ENCODE data around the gene DIPK1A.

The DIPK1A gene

GRCh38 chr1:92961131-92961895, at the start of gene DIPK1A:
DIPK1A (minus strand) TSS chr1:92961462; CDS start chr1:92961429, 33 bp downstream.
- Histone ChIP-seq H2AFZ (ENCODE audit: low read length) (0 out of 2 replicates have a peak within 1 kb of the TSS, but pooled peaks have one; percentile 20), H3K27me3 (replicated peaks; ENCODE audit: insufficient read depth, low read length) (no peaks in the 10 kb centered on the region), H3K4me1 (ENCODE audit: low read length) (peaks cover 28% of the 10 kb centered on the region)

DNA sequence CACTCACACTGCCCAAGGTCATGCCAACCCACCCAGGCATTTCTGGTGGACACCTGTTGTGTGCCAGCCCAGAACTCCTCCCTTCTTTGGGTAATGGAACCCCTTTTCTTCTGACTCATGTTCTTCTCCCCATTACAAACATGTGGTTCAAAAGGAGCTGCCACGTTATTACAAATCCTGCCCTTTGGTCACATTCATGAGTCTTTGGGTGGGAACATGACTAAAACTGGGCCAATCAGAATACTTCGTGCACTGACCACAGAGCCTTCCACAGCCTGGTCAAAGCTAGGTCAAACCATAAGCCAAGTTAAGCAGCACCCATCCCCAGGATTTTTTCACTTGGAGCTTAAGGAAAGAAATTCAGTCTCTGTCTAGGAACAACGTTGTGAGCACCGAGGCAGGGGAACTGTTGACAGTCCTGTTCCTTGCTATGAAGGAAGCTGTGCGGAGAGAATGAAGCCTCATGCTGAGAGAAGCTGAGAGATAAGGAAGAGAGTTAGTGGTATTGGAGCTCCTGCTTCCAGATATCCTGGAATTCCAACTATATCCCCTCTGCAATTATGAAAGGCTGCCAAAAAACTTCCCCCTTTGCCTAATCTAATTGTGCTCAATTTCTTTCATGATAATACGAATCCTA, 46.8 kb upstream of the DIPK1A start:
- Histone ChIP-seq H2AFZ (ENCODE audit: low read length) (no peak overlapping the region), H3K9me3 (replicated peaks; ENCODE audit: insufficient read depth, low read length) (no peaks in the 10 kb centered on the region), H3K4me1 (ENCODE audit: low read length) (peaks cover 9% of the 10 kb centered on the region), H3K36me3 (replicated peaks; ENCODE audit: insufficient read depth, low read length) (no peaks in the 10 kb centered on the region), H3F3A (ENCODE audit: insufficient read depth, low read length) (peaks cover 9% of the 10 kb centered on the region; the same call in 1 of the 2 replicates), H4K20me1 (ENCODE audit: insufficient read depth, low read length) (no peaks in the 10 kb centered on the region), H3K79me2 (ENCODE audit: low read length) (no peaks in the 10 kb centered on the region), H3K9ac (ENCODE audit: low read length) (no peak overlapping the region), H3K4me3 (ENCODE audit: low read length) (no peak overlapping the region), H3K27me3 (replicated peaks; ENCODE audit: insufficient read depth, low read length) (no peaks in the 10 kb centered on the region), H3K4me2 (ENCODE audit: low read depth, low read length) (no peak overlapping the region), H3K27ac (ENCODE audit: low read length) (no peak overlapping the region), H3K9me2 (replicated peaks; ENCODE audit: insufficient read depth, low read length) (no peaks in the 10 kb centered on the region)
- DNase-seq: no peak
- TF ChIP-seq, protein P1, sequence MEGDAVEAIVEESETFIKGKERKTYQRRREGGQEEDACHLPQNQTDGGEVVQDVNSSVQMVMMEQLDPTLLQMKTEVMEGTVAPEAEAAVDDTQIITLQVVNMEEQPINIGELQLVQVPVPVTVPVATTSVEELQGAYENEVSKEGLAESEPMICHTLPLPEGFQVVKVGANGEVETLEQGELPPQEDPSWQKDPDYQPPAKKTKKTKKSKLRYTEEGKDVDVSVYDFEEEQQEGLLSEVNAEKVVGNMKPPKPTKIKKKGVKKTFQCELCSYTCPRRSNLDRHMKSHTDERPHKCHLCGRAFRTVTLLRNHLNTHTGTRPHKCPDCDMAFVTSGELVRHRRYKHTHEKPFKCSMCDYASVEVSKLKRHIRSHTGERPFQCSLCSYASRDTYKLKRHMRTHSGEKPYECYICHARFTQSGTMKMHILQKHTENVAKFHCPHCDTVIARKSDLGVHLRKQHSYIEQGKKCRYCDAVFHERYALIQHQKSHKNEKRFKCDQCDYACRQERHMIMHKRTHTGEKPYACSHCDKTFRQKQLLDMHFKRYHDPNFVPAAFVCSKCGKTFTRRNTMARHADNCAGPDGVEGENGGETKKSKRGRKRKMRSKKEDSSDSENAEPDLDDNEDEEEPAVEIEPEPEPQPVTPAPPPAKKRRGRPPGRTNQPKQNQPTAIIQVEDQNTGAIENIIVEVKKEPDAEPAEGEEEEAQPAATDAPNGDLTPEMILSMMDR (IDR thresholded peaks at IDR 0.05; ENCODE audit: low read length): no peak
- TF ChIP-seq EZH2phosphoT487 (IDR thresholded peaks at IDR 0.05; ENCODE audit: low read length) (no peak), EZH2 (optimal IDR thresholded peaks at IDR 0.05; ENCODE audit: low read depth, low read length) (no peak)

More at GRCh38 chr1:92961131-92961895, at the start of gene DIPK1A:
- peaks cover 45% of the 10 kb centered on the region for H3K79me2 ChIP-seq (ENCODE audit: low read length)
- H3K9me3 ChIP-seq (replicated peaks; ENCODE audit: insufficient read depth, low read length): no peaks in the 10 kb centered on the region
- H3K27ac ChIP-seq (ENCODE audit: low read length): peak within 1 kb of the TSS; percentile 88
- no peaks in the 10 kb centered on the region for H3K9me2 ChIP-seq (replicated peaks; ENCODE audit: insufficient read depth, low read length)
- H3K9ac ChIP-seq (ENCODE audit: low read length): peak within 1 kb of the TSS; percentile 81
- peaks cover 31% of the 10 kb centered on the region for H3F3A ChIP-seq (ENCODE audit: insufficient read depth, low read length)
- H3K36me3 ChIP-seq (replicated peaks; ENCODE audit: insufficient read depth, low read length): no peaks in the 10 kb centered on the region
- H4K20me1 ChIP-seq (ENCODE audit: insufficient read depth, low read length): no peaks in the 10 kb centered on the region
- DNase-seq: peak; percentile 66
- TF ChIP-seq EZH2 (optimal IDR thresholded peaks at IDR 0.05; ENCODE audit: low read depth, low read length): no peak
- TF ChIP-seq EZH2phosphoT487 (IDR thresholded peaks at IDR 0.05; ENCODE audit: low read length): no peak
- TF ChIP-seq, protein P1 (IDR thresholded peaks at IDR 0.05; ENCODE audit: low read length): no peak
- peak within 1 kb of the TSS; percentile 63 for H3K4me2 ChIP-seq (ENCODE audit: low read depth, low read length)
- peak within 1 kb of the TSS; percentile 82 for H3K4me3 ChIP-seq (ENCODE audit: low read length)

DNA sequence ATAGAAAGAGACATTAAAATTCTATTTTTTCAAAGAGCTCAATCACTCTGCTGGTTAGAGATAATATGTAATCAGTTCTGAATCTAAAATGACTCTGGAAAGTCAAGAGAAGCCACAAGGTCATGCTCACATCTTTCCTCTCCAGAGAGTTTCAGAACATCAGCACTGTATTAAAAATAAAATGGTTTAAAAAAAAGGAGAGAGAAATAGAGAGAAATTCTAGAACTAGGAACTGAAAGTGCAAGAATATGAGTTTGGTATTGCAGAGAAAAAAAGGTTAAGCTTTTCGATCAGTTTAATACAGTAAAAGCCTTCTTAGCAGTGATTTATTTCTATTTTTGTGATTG, 44.0 kb upstream of the DIPK1A start:
- TF ChIP-seq EZH2 (optimal IDR thresholded peaks at IDR 0.05; ENCODE audit: low read depth, low read length): no peak
- TF ChIP-seq EZH2phosphoT487 (IDR thresholded peaks at IDR 0.05; ENCODE audit: low read length): no peak
- TF ChIP-seq, protein P1 (IDR thresholded peaks at IDR 0.05; ENCODE audit: low read length): no peak
- Histone ChIP-seq H3K36me3 (replicated peaks; ENCODE audit: insufficient read depth, low read length) (no peaks in the 10 kb centered on the region), H2AFZ (ENCODE audit: low read length) (no peak overlapping the region), H3K9me3 (replicated peaks; ENCODE audit: insufficient read depth, low read length) (no peaks in the 10 kb centered on the region), H3K9me2 (replicated peaks; ENCODE audit: insufficient read depth, low read length) (no peaks in the 10 kb centered on the region), H4K20me1 (ENCODE audit: insufficient read depth, low read length) (no peaks in the 10 kb centered on the region), H3K4me2 (ENCODE audit: low read depth, low read length) (peak overlapping the region; percentile 36; the same call in 1 of the 2 replicates), H3K27ac (ENCODE audit: low read length) (peak overlapping the region; percentile 52; the same call in 1 of the 2 replicates), H3K79me2 (ENCODE audit: low read length) (no peaks in the 10 kb centered on the region), H3K4me3 (ENCODE audit: low read length) (no peak overlapping the region), H3K9ac (ENCODE audit: low read length) (no peak overlapping the region), H3K4me1 (ENCODE audit: low read length) (peaks cover 19% of the 10 kb centered on the region), H3K27me3 (replicated peaks; ENCODE audit: insufficient read depth, low read length) (no peaks in the 10 kb centered on the region), H3F3A (ENCODE audit: insufficient read depth, low read length) (peaks cover 17% of the 10 kb centered on the region; the same call in 1 of the 2 replicates)
- peak; percentile 60 for DNase-seq
